Right renal cortex interstitium (tissue), 3 donors: ENCODE measurements around the gene NLRP12. TPM values are rescaled to one million over a fixed set of nuclear protein-coding genes. Genes with fewer than 3 reads are reported as not detected.
"Not testable (repeated sequence)": the region's sequence is repeated elsewhere in the genome, so short reads cannot be mapped to it uniquely, and the experiment has no call there.

Source experiments
- DNase-seq, 3 donors: peaks; one replicate each; pipeline ENCODE4 v3.0.0-alpha.2; 2013; ENCODE audit warnings: low read depth in 3 of 3, low spot score in 2 of 3
- polyA plus RNA-seq, 3 donors: library from polyadenylated mRNA; unstranded; fragments of 120-200 nt; gene quantifications; one replicate each; pipeline ENCODE4 v1.2.1, GENCODE V29; 2013; ENCODE audit not compliant: insufficient read length in 3 of 3

NLRP12 gene, protein sequence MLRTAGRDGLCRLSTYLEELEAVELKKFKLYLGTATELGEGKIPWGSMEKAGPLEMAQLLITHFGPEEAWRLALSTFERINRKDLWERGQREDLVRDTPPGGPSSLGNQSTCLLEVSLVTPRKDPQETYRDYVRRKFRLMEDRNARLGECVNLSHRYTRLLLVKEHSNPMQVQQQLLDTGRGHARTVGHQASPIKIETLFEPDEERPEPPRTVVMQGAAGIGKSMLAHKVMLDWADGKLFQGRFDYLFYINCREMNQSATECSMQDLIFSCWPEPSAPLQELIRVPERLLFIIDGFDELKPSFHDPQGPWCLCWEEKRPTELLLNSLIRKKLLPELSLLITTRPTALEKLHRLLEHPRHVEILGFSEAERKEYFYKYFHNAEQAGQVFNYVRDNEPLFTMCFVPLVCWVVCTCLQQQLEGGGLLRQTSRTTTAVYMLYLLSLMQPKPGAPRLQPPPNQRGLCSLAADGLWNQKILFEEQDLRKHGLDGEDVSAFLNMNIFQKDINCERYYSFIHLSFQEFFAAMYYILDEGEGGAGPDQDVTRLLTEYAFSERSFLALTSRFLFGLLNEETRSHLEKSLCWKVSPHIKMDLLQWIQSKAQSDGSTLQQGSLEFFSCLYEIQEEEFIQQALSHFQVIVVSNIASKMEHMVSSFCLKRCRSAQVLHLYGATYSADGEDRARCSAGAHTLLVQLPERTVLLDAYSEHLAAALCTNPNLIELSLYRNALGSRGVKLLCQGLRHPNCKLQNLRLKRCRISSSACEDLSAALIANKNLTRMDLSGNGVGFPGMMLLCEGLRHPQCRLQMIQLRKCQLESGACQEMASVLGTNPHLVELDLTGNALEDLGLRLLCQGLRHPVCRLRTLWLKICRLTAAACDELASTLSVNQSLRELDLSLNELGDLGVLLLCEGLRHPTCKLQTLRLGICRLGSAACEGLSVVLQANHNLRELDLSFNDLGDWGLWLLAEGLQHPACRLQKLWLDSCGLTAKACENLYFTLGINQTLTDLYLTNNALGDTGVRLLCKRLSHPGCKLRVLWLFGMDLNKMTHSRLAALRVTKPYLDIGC
- polyA plus RNA-seq, result under 1 TPM; 0.10 to 0.26 (median 0.25) TPM

DNA sequence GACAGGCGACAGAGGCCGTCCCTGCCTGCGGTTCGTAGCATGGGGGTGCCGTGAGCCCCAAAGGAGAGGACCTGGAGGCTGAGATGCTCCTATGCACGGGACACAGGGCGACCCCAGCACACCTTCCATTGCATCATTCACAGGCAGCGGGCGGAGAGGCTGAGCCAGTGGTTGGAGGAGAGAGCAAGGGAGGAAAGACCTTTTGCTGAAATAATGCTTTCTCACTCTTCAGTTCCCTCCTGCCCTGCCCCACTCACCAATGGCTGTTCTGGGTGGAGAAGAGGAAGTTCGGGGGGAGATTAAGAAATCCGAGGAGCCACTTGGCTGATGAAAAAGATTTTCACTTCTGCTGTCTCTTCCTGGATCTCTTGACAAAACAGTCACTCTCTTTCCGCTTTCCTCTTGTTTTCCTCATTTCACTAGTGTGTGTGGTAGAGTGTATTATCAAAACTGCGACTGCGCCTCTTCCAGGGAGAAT, at the start of gene NLRP12:
NLRP12 (minus strand) TSS at position 181 of the 478 bp plus-strand sequence; CDS start at position 41, 140 bp downstream.
- DNase-seq, result no peak

DNA sequence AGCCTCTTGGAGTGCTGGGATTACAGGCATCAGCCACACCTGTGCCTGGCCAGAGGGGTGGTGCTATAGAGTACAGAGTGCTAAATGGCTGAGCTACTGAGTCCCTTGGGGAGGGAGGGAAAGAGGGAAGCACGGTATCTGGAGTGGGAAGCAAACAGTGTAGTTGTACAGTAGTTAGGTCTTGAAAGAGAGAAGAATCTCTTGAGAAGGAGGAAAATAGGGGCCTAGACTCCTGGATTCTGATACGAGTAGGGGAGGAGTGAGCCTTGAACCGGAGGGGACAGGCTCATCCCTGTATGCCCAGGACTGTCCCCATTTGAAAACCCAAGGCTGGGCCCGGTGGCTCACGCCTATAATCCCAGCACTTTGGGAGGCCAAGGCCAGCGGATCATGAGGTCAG, 48.6 kb upstream of the NLRP12 start:
- no peak for DNase-seq

DNA sequence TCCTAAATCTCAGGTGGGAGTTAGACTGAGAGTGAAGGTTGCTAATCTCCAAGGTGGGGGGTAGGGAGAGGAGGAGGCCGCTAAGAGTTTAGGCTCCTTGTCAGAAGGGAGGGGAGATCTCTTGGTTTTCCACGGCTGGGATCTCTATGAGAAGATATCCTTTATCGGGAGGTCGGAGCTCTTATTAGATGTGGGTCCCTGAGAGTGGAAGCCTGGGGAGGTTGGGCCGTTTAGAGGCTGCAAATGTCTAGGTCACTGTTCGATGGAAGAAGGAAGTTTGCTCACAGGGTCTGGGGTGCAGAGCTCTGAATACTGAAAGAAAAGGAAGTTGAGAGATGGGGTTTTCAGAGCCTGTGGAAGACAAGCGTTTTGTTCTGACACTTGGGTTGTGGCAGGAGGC, 47.3 kb upstream of the NLRP12 start:
- DNase-seq, result no peak

DNA sequence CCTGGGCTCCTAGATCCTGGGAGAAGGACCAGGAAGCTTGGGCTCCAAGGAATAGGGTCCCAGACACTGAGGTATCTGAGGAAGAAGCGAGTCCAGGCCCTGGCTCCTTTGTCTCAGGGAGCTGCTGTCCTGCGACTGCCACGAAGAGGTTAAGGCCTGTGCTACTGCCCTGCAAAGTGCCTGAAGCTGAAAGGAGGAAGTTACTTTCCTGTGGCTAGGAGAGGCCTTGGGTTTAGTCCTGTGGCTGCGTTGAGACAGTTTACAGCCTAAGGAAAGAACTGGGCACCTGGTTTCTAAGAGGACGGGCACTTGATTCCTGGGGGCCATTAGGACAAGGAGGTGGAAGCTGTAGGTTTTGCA, 46.4 kb upstream of the NLRP12 start:
- DNase-seq, result no peak

DNA sequence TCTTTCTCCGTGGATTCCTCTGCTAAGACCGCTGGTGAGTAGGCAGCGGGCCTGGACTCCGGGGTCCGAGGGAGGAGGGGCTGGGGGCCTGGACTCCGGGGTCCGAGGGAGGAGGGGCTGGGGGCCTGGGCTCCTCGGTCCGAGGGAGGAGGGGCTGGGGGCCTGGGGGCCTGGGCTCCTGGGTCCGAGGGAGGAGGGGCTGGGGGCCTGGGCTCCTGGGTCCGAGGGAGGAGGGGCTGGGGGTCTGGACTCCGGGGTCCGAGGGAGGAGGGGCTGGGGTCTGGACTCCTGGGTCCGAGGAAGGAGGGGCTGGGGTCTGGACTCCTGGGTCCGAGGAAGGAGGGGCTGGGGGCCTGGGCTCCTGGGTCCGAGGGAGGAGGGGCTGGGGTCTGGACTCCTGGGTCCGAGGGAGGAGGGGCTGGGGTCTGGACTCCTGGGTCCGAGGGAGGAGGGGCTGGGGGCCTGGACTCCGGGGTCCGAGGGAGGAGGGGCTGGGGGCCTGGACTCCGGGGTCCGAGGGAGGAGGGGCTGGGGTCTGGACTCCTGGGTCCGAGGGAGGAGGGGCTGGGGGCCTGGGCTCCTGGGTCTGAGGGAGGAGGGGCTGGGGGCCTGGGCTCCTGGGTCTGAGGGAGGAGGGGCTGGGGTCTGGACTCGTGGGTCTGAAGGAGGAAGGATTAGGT, 45.8 kb upstream of the NLRP12 start:
- not testable (repeated sequence) for DNase-seq

DNA sequence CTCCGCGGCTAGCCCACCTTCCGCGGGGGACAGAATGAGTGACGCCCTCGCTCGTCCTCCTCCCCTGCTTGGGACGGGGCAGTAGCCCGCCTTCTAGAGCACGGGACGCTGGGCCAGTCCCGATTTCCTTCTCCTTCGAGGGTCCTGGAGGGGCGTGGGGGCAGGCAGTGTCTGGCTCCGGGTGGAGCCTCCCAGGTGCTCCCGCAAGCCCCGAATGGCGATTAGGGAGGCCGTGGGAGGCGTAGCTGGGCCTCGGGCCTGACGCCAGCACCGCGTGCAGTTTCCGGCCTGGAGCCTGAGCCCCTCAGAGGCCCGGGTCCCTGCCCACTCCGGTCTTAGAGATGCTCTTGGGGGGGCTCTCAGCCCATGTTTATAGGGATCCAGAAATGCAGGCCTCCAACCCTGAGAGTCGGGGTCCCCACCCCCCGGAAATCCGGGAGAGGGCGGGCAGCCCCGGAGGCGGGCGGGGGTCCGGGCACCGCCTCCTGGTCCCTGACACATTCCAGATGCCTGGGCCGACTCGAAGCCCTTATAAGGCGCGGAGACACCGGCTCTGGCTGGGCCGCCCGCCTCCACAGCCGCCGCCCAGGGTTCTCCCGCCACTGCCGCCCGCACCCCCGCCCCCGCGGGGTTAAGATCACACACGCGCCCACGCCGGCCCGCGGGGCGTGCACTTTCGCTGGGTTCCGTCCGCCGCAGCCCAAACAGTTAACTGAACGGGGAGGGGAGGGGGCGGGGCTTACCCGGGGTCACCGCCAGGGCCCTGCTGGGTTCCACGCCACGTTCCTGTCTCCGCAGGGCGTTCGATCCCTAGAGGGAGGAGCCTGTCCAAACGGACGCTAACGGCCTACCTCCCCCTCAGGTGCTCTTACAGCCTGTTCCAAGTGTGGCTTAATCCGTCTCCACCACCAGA, 45.0 kb upstream of the NLRP12 start:
- peak in 1 of 3 donors; percentile 78 for DNase-seq

DNA sequence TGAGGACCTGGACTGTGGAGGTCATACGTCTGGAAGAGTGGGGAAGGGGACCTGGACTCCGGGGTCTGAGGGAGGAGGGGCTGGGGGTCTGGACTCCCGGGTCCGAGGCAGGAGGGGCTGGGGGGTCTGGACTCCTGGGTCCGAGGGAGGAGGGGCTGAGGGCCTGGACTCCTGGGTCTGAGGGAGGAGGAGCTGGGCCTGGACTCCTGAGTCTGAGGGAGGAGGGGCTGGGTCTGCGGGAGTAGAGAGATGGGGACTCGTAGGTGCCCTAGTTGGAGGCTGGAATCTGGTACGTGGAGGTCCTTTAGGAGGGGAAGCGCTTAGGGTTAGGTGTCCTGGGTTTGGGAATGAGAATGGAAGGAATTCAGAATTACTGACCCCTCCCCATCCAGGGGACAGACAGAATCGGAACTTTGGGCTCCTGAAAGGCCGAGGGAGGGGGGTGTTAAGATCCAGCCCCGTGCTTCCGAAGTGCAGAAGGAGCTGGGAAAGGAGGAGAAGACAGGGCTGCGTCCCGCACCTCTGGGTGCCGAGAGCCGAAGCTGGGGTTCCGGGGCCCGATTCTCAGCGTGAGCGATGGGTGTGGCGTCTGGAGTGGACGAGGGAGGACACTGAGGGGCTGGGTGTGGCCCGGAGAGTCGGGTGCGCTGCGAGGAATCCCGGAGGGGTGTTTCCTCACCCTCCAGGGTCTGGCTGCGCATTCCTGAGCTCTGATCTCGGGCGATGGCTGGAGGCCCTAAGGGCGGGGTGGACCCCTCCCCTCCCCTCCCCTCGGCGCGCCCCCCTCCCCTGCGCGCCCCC, 44.2 kb upstream of the NLRP12 start:
- no peak for DNase-seq

DNA sequence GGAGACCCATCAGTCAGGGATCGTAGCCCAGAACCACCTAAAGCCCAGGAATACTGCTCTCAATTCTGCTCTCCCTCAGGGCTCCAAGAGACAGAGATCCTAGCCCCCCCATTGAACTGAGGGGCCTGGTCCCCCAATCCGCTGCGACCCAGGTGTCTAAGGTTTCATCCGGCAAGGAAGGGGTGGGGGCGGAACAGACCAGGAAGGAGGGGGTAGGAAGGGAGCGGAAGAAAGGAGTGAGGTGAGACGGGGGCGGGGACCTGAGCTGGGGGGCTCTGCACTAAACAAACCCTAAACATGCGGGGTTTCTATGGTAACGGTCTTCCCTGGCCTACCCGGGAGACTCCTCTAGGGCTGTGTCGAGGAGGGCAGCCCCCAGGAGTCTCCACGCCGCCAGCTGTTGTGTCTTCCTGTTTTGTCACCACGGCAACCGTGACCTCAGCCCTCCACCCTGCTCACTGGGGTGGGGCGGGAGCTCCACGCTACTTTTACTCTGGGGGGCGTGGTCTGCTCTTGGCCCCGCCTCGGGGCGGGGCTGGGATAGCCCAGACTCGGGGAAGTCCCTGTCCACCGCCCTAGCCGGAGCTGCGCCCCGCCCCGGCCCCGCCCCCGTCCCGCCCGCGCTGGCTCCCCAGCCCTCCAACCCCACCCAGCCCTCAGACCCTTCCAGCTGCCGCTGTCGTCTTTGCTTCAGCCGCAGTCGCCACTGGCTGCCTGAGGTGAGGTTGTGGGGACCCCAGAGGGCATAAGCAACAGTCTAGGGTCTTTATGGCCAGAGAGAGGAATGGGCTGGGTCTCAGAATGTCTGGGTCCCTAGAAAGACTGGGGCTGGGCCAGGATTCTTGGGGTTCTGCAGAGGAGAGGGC, 43.3 kb upstream of the NLRP12 start, which contains the start of gene MYADM:
MYADM (plus strand) TSS at position 659 of the 866 bp plus-strand sequence. CDS start 5,647 bp downstream, outside the sequence.
- peak; percentile 99 to 100 (median 99) for DNase-seq

DNA sequence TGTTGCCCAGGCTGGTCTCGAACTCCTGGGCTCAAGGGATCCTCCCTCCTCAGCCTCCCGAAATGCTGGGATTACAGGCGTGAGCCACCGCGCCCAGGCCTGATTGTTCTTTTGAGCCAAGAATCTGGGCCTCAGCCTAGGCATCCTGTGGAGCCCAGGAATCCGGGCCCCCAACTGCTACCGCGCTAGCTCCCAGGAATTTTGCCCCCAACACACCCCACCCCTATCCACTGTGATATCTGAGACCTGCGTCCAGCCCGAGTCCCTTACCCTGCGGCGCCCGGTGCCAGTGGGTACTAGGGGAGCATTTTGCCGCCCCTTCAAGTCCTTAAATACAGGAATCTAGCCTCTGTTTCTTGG, 42.7 kb upstream of the NLRP12 start:
- DNase-seq, result no peak

DNA sequence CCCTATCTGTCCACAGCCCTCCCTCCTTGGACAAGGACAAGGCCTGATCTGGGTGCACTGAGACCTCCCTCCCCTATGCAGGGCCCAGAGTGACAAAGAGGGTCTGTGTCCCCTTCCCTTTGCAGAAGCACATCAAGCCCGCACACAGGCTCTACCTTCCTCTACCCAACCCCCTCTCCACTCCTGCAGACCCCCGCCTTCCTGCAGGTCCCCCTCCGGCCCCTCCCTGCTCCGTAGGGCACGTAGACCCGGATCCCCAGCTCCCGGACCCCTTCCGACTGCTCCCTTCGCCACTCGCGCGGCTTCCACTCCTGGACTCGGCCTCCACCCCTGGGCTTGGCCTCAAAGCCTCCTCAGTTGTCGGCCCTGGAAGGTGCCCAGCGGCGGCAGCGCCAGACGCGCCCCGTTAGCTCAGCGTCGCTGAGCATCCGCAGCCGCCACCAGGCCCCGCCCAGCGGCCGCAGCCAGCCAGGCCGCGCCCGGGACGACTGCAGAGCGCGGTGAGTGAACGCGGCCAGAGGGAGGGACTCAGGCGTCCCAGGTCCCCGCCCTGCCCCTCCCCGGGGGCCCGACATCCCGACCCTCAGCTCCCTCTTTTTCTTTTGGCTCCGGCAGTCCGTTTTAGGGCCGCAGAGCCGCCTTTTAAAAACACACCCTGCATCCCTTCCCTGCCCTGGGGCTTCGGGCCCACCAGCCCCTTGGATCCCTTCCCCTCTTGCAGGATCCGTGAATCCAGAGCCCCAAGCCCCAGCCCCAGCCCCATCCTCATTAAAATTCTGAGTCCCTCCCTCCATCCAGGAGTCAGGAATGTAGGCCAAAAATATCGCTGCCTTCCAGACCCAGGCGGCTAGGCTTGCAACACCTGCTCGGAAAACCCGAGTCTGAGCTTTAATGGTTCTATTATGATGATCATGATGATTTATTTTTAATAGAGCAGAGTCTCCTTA, 42.1 kb upstream of the NLRP12 start:
- DNase-seq, result no peak

DNA sequence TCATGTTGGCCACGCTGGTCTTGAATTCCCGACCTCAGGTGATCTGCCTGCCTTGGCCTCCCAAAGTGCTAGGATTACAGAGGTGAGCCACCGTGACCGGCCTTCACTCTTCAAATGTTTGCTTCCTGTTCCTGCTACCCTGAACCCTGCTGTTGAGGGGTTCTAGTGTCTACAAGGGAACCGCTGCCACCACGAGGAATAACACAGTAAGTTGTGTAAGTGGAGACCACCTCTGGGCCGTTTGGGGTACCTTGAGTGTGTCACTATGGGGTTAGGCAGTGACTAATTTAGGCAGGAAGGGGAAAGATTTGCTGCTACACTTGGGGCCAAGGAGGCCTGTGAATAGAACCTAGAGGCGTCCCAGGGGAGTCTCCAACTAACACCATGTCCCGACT, 41.4 kb upstream of the NLRP12 start:
- no peak for DNase-seq

DNA sequence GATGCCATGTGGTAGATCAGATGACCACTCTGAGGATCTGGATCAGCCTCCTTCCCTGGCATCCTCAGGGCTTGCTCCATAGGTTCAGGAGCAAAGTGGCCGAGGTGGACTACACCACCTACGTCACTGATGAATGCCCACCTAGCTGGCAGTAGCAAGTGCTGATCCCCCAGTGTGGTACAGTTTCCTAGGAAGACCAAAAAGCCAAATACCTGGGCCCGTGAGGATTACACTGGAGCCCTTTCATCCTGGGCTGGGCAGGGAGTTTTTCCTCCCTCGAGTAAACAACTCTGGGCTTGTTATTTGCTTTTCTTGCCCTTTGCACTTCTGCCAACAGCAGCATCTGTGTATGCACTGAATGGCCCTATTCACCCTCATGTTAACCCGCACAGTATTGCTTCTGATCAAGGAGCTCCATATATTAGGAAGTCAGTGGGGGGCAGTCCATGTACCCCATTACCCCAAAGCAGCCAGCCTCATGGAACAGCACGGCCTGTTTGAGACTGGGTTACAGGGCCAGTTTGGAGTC, 40.3 kb upstream of the NLRP12 start:
- DNase-seq, result no peak

DNA sequence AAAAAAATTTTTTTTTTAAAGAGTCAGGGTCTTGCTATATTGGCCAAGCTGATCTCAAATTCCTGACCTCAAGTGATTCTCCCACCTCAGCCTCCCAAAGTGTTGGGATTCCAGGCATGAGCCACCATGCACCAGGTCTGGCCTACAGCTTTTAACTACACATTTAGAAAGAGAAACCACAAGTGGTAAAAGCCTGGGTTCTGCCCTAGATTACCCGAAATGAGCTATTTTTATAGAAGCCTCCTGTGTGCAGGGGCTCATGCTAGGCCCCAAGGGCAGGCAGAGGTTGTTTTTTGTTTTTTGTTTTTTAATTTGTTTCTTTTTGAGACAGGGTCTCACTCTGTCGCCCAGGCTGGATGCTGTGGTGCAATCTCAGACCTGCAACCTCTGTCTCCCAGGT, 29.6 kb upstream of the NLRP12 start:
- no peak for DNase-seq

DNA sequence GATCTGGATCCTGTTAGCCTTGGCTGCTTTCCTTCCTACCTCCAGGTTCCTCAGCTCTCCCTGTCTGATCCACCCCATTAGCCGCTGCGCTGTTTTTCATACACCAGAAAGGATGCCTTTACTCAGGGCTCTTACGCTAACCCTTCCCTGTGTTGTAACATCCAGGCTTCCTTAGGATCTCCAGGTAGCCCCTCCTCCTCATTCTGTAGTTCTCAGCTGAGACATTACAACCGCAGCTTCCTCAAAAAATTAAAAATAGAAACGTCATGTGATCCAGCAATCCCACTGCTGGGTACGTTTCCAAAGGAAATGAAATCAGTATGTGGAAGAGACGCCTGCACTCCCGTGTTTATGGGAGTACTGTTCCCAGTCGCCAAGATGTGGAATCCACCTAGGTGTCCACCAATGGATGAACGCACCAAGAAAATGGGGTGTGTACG, 25.1 kb upstream of the NLRP12 start:
- DNase-seq, result no peak

DNA sequence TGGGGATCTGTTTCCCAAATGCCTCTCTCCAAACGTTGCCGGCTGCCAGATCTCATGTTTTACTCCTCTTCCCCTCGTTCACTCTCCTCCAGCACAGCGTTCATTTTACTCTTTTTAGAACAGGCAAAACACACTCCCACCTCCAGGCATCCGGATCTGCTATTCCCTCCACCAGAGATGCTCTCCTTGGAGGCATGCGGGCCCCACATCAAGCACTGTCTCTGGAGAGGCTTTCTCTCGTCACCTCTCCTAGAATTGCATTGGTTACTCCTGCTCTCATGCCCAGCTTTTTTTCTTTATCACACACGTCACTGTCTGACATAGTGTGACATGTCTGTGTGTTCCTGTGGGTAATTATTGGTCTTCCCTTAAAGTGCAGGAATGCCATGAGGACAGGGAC, 23.4 kb upstream of the NLRP12 start:
- DNase-seq, result no peak

DNA sequence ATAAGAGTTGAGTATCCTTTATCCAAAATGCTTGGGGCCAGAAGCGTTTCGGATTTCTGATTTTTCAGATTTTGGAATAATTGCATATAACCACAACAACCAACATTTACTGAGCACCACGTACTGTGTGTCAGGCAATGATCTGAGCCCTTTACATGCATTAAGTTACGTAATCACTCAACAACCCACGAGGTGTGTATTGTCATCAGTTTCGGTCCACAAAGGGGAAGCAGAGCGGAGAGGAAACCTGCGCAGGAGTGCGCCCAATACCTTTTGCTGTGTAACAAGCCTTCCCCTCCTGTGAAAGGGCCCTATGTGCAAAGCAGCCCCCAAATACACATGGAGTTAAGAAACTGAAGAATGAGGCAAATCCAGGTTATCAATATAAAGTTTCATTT, 20.7 kb upstream of the NLRP12 start:
- no peak for DNase-seq
